ENCODE results near the gene ENDOD1.
"Not testable (repeated sequence)": the region's sequence is repeated elsewhere in the genome, so short reads cannot be mapped to it uniquely, and the experiment has no call there.

Gene ENDOD1

DNA sequence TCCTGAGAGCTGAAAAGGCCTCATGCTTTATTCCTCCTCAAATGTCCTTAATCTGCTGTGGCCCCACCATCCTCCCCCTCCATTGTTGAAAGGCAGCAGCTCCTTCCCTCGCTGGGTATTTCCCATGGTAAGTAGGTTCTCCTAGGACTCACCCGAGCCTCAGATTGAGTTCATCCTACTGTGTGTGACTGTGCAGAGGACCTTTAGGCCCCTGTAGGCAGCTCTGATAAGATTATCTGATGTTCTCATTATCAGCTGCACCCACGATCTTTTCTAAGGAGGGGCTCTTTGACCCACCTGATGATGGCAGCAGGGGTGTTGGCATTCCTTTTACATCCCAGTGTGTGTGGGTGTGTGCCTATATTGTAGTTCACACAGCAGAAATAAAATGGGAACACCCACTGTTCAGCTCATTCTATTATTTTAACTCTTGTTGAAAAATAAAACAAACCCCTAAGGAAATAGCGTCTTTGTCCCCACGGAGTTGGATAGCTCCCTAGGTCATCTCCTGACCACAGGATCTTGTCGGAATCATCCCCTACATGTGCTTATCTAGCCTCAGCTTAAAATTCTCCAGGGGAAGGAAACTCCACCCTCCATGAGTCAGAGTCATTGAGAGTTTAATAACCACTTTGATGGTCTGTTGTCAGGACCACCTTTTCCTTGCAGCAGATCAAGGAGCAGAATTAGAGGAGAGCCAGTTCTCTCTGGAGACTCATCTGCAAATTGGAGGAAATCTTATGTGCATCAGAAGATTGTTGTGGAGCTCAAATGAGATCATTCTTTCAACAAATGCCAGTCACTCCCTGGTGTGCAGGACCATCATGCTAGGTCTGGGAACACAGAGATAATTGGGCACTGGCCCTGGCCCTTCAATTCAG is 19.3 kb downstream of the ENDOD1 start:
- no peak for DNase-seq (ENCODE audit: extremely low read depth, low read depth)

DNA sequence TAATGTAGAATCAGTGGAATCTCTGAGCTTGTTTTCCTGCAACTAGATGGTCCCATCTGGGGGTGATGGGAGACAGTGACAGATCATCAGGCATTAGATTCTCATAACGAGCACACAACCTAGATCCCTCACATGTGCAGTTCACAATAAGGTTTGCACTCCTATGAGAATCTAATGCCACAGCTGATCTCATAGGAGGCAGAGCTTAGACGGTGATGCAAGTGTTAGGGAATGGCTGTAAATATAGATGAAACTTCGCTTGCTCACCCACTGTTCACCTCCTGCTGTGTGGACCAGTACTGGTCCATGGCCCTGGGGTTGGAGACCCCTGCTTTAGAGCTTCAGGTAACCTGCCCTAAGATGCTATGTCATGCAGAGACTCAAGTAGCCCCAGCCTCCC is 21.8 kb downstream of the ENDOD1 start:
- H3K4me3 ChIP-seq (replicated peaks; ENCODE audit: low read depth, low read length); DNase-seq (ENCODE audit: extremely low read depth, low read depth): not testable (repeated sequence)

More for the DNA sequence above, 19.3 kb downstream of the ENDOD1 start:
- TF ChIP-seq, protein P1, sequence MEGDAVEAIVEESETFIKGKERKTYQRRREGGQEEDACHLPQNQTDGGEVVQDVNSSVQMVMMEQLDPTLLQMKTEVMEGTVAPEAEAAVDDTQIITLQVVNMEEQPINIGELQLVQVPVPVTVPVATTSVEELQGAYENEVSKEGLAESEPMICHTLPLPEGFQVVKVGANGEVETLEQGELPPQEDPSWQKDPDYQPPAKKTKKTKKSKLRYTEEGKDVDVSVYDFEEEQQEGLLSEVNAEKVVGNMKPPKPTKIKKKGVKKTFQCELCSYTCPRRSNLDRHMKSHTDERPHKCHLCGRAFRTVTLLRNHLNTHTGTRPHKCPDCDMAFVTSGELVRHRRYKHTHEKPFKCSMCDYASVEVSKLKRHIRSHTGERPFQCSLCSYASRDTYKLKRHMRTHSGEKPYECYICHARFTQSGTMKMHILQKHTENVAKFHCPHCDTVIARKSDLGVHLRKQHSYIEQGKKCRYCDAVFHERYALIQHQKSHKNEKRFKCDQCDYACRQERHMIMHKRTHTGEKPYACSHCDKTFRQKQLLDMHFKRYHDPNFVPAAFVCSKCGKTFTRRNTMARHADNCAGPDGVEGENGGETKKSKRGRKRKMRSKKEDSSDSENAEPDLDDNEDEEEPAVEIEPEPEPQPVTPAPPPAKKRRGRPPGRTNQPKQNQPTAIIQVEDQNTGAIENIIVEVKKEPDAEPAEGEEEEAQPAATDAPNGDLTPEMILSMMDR (IDR thresholded peaks at IDR 0.05; ENCODE audit: low read depth, low read length, missing control alignments), result no peak
- H3K4me3 ChIP-seq (replicated peaks; ENCODE audit: low read depth, low read length), result no peak overlapping the region

DNA sequence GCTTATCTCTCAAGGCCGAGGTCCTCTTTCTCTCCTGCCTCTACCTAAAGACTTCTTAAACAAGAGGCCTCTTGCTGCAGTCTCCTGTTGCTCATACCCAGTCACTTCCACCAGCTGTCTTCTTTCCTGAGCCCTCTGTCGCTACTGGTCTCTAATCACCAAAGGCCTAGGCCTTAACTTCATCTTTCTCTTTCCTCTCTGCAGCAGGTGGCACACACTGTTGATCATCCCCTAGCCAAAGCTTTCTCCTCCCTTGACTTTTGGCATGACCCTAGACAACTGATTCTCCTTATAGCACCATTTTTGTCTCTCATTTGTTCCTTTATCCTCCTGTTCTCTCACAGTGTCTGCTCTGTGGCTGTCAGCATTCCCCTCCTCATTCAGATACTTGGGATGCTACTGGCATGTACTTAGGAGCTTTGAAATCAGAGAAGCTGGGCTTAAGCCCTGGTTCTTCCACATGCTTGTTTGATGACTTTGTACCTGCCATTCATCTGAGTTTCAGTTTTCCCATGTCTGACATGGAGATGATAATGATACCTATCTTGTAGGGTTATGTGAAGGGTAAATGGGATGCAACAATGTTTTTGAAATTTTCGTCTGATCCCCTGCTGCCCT is 22.4 kb downstream of the ENDOD1 start:
- no peak for DNase-seq (ENCODE audit: extremely low read depth, low read depth)
- H3K4me3 ChIP-seq (replicated peaks; ENCODE audit: low read depth, low read length), result no peak overlapping the region
- TF ChIP-seq, protein P1 (IDR thresholded peaks at IDR 0.05; ENCODE audit: low read depth, low read length, missing control alignments), result no peak

DNA sequence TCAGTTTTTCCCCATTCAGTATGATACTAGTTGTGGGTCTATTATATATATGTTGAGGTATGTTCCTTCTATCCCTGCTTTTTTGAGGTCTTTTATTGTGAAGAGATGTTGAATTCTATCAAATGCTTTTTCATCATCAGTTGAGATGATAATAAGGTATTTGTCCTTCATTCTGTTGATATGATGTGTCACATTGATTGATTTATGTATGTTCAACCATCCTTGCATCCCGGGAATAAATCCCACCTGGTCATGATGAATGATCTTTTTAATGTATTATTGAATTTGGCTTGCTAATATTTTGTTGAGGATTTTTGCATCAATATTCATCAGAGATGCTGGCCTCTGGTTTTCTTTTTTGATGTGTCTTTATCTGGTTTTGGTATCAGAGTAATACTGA is 26.0 kb downstream of the ENDOD1 start:
- TF ChIP-seq, protein P1 (IDR thresholded peaks at IDR 0.05; ENCODE audit: low read depth, low read length, missing control alignments), result no peak
- no peak for DNase-seq (ENCODE audit: extremely low read depth, low read depth)
- no peak overlapping the region for H3K4me3 ChIP-seq (replicated peaks; ENCODE audit: low read depth, low read length)

DNA sequence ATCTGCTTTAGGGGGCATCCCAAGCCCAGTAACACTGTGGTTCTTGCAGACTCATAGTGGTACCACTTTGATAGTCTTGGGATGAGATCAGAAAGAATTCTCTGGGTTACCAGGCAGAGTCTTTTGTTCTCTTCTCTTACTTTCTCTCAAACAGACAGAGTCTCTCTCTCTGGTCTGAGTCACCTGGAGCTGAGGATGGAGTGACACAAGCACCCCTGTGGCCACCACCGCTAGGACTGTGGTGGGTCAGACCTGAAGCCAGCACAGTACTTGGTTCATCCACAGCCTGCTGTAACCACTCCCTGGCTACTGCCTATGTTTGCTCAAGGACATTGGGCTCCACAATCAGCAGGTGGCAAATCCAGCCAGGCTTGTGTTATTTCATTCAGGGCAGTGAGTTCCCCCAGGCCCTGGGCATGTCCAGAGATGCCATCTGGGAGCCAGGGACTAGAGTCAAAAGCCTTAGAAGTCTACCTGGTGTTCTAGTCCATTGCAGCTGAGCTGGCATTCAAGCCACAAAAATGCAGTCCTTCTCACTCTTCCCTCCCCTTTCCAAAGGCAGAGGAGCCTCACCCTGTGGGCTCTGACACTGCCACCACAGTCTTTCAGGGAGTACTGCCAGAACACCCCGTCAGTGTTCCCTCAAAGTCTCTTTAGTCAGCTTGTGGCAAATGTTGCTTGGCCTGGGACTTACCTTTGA is 29.9 kb downstream of the ENDOD1 start:
- no peak for DNase-seq (ENCODE audit: extremely low read depth, low read depth)
- TF ChIP-seq, protein P1 (IDR thresholded peaks at IDR 0.05; ENCODE audit: low read depth, low read length, missing control alignments), result no peak
- no peak overlapping the region for H3K4me3 ChIP-seq (replicated peaks; ENCODE audit: low read depth, low read length)

DNA sequence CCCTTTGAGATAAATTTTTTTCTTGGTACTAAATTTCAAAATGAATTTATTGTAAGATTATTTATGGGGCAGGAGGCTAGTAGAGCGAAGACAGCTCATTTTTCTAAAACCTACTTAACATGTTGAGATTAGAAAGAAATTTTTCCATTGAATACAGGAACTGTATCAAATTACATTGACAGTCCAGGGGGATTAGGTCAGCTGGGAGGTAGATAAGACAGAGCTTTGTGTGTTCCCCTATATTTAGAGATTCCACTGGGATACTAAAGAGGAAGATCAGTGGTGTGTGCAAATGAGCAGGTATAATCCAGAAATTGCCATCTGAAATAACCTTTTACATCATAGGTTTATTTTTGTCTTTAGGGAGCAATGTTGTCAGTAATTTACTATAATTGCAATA is 32.1 kb downstream of the ENDOD1 start:
- no peak for DNase-seq (ENCODE audit: extremely low read depth, low read depth)
- TF ChIP-seq, protein P1 (IDR thresholded peaks at IDR 0.05; ENCODE audit: low read depth, low read length, missing control alignments), result no peak
- H3K4me3 ChIP-seq (replicated peaks; ENCODE audit: low read depth, low read length), result no peak overlapping the region

DNA sequence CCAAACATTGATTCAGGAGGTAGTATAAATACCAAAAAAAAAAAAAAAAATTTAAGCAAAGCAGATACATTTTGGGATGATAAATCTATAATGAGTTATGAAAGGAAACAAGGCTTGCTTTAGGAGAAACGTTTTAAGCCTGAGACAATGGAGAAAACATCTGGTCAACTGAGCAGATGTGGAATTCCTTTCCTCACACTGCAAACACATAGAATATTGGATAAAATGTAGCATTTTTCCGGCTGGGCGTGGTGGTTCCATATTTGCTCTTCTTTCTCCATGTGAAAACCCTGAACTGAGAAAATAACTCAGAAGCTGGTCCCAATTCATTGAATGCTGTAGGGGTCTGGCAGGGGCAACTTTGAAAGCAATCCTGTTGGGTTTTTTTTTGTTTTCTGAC is 33.9 kb downstream of the ENDOD1 start:
- DNase-seq (ENCODE audit: extremely low read depth, low read depth), result no peak
- no peak overlapping the region for H3K4me3 ChIP-seq (replicated peaks; ENCODE audit: low read depth, low read length)
- TF ChIP-seq, protein P1 (IDR thresholded peaks at IDR 0.05; ENCODE audit: low read depth, low read length, missing control alignments), result no peak
